Lung (tissue), 13 donors: ENCODE results near the gene KCNE3. TPM values are rescaled to one million over a fixed set of nuclear protein-coding genes. Genes with fewer than 3 reads are reported as not detected.

ENCODE experiments used
- ATAC-seq: fragments of 200-7000 bp; cut with Tn5 transposase; one replicate; pipeline ENCODE4 v1.9.1; 2020; ENCODE audit warnings: moderate number of reproducible peaks; ENCODE audit not compliant: insufficient read depth, low FRiP score
- DNase-seq, 3 donors: peaks; one replicate each; pipeline ENCODE4 v3.0.0-alpha.2; 2013 to 2017
- H3K27ac ChIP-seq, 2 donors: one replicate each; pipeline ENCODE4 v1.5.1; 2013; ENCODE audit warnings: mild to moderate bottlenecking in 2 of 2, moderate library complexity in 2 of 2, control low read depth in 1 of 2, inconsistent platforms in 1 of 2, low read depth in 1 of 2, low read length in 1 of 2
- H3K27me3 ChIP-seq, 3 donors: one replicate each; pipeline ENCODE4 v1.5.1; 2013; ENCODE audit warnings: low read length in 2 of 3; ENCODE audit not compliant: control insufficient read depth in 3 of 3, insufficient read depth in 3 of 3
- H3K36me3 ChIP-seq, 4 donors: one replicate each; pipeline ENCODE4 v1.5.1; 2013; ENCODE audit warnings: low read length in 4 of 4, mild to moderate bottlenecking in 1 of 4, moderate library complexity in 1 of 4; ENCODE audit not compliant: control insufficient read depth in 4 of 4, insufficient read depth in 4 of 4
- H3K4me1 ChIP-seq, 5 donors: one replicate each; pipeline ENCODE4 v1.5.1; 2013; ENCODE audit warnings: low read length in 5 of 5, mild to moderate bottlenecking in 2 of 5, moderate library complexity in 1 of 5; ENCODE audit not compliant: control insufficient read depth in 5 of 5, insufficient read depth in 5 of 5
- H3K4me3 ChIP-seq: one replicate; pipeline ENCODE4 v1.5.1; 2013; ENCODE audit warnings: mild to moderate bottlenecking, control low read depth, moderate library complexity
- H3K9ac ChIP-seq, 2 donors: one replicate each; pipeline ENCODE4 v1.5.1; 2013; ENCODE audit warnings: low read length in 2 of 2, control low read depth in 1 of 2; ENCODE audit not compliant: insufficient read depth in 1 of 2
- H3K9me3 ChIP-seq, 4 donors: one replicate each; pipeline ENCODE4 v1.5.1; 2013; ENCODE audit warnings: low read length in 3 of 4, mild to moderate bottlenecking in 1 of 4, moderate library complexity in 1 of 4; ENCODE audit not compliant: control insufficient read depth in 4 of 4, insufficient read depth in 3 of 4
- CTCF ChIP-seq: IDR thresholded peaks from 2 replicates; pipeline ENCODE4 v1.5.1; 2012; ENCODE audit warnings: mild to moderate bottlenecking; ENCODE audit errors: control extremely low read depth, extremely low read depth
- WGBS, 2 donors: extraction: QIAGEN DNeasy Blood & Tissue Kit; methylation state at CpG; one replicate each; pipeline ENCODE4 v1.1.7; 2013; 5-methylcytosine and 5-hydroxymethylcytosine counted together
- polyA plus RNA-seq, 2 donors: library from polyadenylated mRNA; stranded (reverse); fragments of 200-250 nt; gene quantifications; one replicate each; pipeline ENCODE4 v1.2.1, GENCODE V29; 2013
- small RNA-seq: library from RNA; depleted of rRNA; stranded (forward); fragments of <200 nt; gene quantifications from one replicate; pipeline ENCODE3, GENCODE V24; 2014; ENCODE audit warnings: low replicate concordance
- total RNA-seq, 2 donors: library from RNA; depleted of rRNA in 1 of 2; stranded (reverse); fragments of >200 nt in 1 of 2; gene quantifications; one replicate each; pipeline ENCODE4 v1.2.1, GENCODE V29; 2014 to 2021
- donor health status: control.
- donor health status: control.
- donor health status: Bipolar disorder and iron deficiency.
- donor health status: healthy.
- donor health status: DM: yes; HTN: yes; CAD: no.

The KCNE3 gene
- total and polyA plus RNA-seq, 4 donors = 10.8 to 19.8 (median 14.4) TPM

- H3K27me3 ChIP-seq = peaks cover 0 to 1% (median 0%) of the 10 kb centered on the region in 3 donors
- H3K9ac ChIP-seq = no peak overlapping the region
- 82 to 92% methylated on average over 2 of the region's 2 CpGs for WGBS, 2 donors
- no peak for TF ChIP-seq CTCF
- ATAC-seq = no peak
- no peak for DNase-seq
- H3K9me3 ChIP-seq = no peaks in the 10 kb centered on the region
- H3K4me1 ChIP-seq = no peaks in the 10 kb centered on the region
- no peak overlapping the region for H3K27ac ChIP-seq
- H3K4me3 ChIP-seq = no peak overlapping the region
- no peaks in the 10 kb centered on the region for H3K36me3 ChIP-seq
Observed at GRCh38 chr11:74412321-74412720, 55.0 kb downstream of the KCNE3 start.

- no peak for ATAC-seq
- no peak for TF ChIP-seq CTCF
- WGBS, 2 donors = 92 to 97% methylated on average over 2 of the region's 2 CpGs
- Histone ChIP-seq H3K4me3 (no peak overlapping the region), H3K9me3 (no peaks in the 10 kb centered on the region), H3K27ac (no peak overlapping the region), H3K27me3 (peaks cover 0 to 4% (median 3%) of the 10 kb centered on the region in 3 donors), H3K36me3 (no peaks in the 10 kb centered on the region), H3K9ac (no peak overlapping the region), H3K4me1 (no peaks in the 10 kb centered on the region)
- no peak for DNase-seq
Observed at GRCh38 chr11:74409633-74410032, 57.7 kb downstream of the KCNE3 start.

Small RNAs within 50 kb of the gene (small RNA-seq; reads per million reads assigned to genes)
- not detected for gene CYCSP27

Other genes starting within 250 kb of the KCNE3 start
- 1 to 10 TPM in 1 of 2 donors, under 1 TPM in 1; 0.40 to 3.3 TPM for gene P4HA3, start 155.9 kb downstream of the KCNE3 start, total RNA-seq
- 1 to 10 TPM in 1 of 2 donors, under 1 TPM in 1; 0.89 to 1.1 TPM for gene P4HA3, start 155.9 kb downstream of the KCNE3 start, polyA plus RNA-seq
- 10 to 100 TPM in 1 of 2 donors, 1 to 10 TPM in 1; 7.9 to 10.4 TPM for gene PGM2L1, start 69.1 kb downstream of the KCNE3 start, total RNA-seq
- 1 to 10 TPM; 1.2 to 2.3 TPM for gene PGM2L1, start 69.1 kb downstream of the KCNE3 start, polyA plus RNA-seq
- 1 to 10 TPM; 3.2 to 6.9 TPM for gene LIPT2, start 26.2 kb upstream of the KCNE3 start, total RNA-seq
- 1 to 10 TPM; 2.0 to 3.7 TPM for gene LIPT2, start 26.2 kb upstream of the KCNE3 start, polyA plus RNA-seq
- gene POLD3, start 125.0 kb upstream of the KCNE3 start, total RNA-seq = 10 to 100 TPM; 18.0 to 21.1 TPM
- 10 to 100 TPM in 1 of 2 donors, 1 to 10 TPM in 1; 7.6 to 11.9 TPM for gene POLD3, start 125.0 kb upstream of the KCNE3 start, polyA plus RNA-seq